ENCODE results near the gene NME2.

The NME2 gene

DNA sequence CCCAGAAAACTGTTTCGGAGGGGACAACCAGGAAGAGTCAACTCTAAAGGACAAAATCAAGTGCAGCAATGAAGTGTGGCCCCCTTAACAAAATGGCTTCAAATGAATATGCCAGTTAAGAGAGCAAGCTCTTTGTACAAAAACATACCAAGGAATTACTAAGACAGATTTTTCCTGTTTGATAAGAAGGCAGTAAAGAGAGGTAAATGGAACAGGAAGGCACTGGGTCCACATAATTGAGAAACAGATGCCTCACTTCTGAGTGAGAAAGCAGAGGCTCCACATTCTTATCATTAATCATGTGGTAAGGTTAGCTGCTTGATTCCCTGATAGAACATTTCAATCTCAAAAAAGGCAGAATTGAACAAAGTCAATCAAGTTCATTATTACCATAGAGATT lies 48.7 kb downstream of the NME2 start:
- DNase-seq: no peak

GRCh38 chr17:51217946-51218345 lies 51.7 kb downstream of the NME2 start:
- no peak for DNase-seq

DNA sequence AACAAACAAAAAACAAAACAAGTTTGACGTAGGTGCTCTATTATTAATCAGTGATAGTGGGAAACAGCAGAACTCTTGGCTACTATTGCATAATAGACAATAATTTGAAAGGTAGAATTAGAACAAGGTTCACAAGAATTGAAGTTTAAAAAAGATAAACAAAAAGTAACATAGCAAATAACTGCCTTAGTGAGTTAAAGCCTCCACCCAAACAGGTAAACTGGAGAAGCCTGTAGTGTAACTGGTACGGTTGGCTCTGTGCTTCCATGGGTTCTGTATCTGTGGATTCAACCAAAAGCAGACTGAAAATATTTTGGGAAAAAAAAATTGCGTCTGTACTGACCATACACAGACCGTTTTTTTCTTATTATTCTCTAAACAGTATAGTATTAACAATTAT lies 55.1 kb downstream of the NME2 start:
- DNase-seq: no peak
